GM21737 (cell line): Measurements from ENCODE around the gene CPM.
"Not testable (repeated sequence)": the region's sequence is repeated elsewhere in the genome, so short reads cannot be mapped to it uniquely, and the experiment has no call there.

ENCODE experiments used
- ATAC-seq: cut with Tn5 transposase; IDR thresholded peaks from one replicate; pipeline ENCODE4 v1.9.1; 2021; ENCODE audit warnings: mild to moderate bottlenecking, moderate library complexity; ENCODE audit not compliant: unreplicated experiment

CPM gene

GRCh38 chr12:68854554-68854953 is 78.4 kb downstream of the CPM start:
- ATAC-seq: no peak

GRCh38 chr12:68854078-68854468 is 78.9 kb downstream of the CPM start:
- no peak for ATAC-seq

- ATAC-seq: no peak
Measured at GRCh38 chr12:68853396-68854077, 79.4 kb downstream of the CPM start.

GRCh38 chr12:68851592-68852306 is 81.2 kb downstream of the CPM start:
- no peak for ATAC-seq

- no peak for ATAC-seq
Measured at GRCh38 chr12:68850390-68850789, 82.6 kb downstream of the CPM start.

- no peak for ATAC-seq
Measured at GRCh38 chr12:68846811-68847210, 86.2 kb downstream of the CPM start.

- ATAC-seq: no peak
Measured at GRCh38 chr12:68844788-68845695, 87.9 kb downstream of the CPM start.

- ATAC-seq: no peak
Measured at GRCh38 chr12:68844318-68844745, 88.6 kb downstream of the CPM start.

- no peak for ATAC-seq
Measured at GRCh38 chr12:68842784-68843567, 90.0 kb downstream of the CPM start.

- ATAC-seq: no peak
Measured at GRCh38 chr12:68842123-68842522, 90.8 kb downstream of the CPM start.

- no peak for ATAC-seq
Measured at GRCh38 chr12:68841717-68842116, 91.3 kb downstream of the CPM start.

- ATAC-seq: not testable (repeated sequence)
Measured at GRCh38 chr12:68841175-68841574, 91.8 kb downstream of the CPM start.

- ATAC-seq: no peak
Measured at GRCh38 chr12:68839183-68840147, 93.5 kb downstream of the CPM start.

GRCh38 chr12:68838046-68838886 is 94.7 kb downstream of the CPM start:
- ATAC-seq: no peak

- no peak for ATAC-seq
Measured at GRCh38 chr12:68837215-68837614, 95.8 kb downstream of the CPM start.

GRCh38 chr12:68835333-68835908 is 97.5 kb downstream of the CPM start:
- ATAC-seq: no peak

- no peak for ATAC-seq
Measured at GRCh38 chr12:68833508-68833907, 99.5 kb downstream of the CPM start.

GRCh38 chr12:68832504-68832867 is 100.5 kb downstream of the CPM start:
- no peak for ATAC-seq
